NB4 (cell line): ENCODE data around the gene CCRL2.

Experiments
- DNase-seq: peaks from one replicate; pipeline ENCODE4 v3.0.0; 2010; ENCODE audit warnings: low read depth
- H3K4me3 ChIP-seq: one replicate; pipeline ENCODE4 v1.5.1; 2011; ENCODE audit warnings: mild to moderate bottlenecking, low read depth, low read length, moderate library complexity
- CTCF ChIP-seq: IDR thresholded peaks from one replicate; pipeline ENCODE4 v1.5.1; 2012; ENCODE audit warnings: low read depth, low read length
- MAX ChIP-seq: IDR thresholded peaks from 2 replicates; pipeline ENCODE4 v1.6.1; 2011; ENCODE audit warnings: low read depth, low read length
- MYC ChIP-seq: IDR thresholded peaks from 2 replicates; pipeline ENCODE4 v1.6.1; 2011; ENCODE audit warnings: low read depth, low read length
- POLR2A ChIP-seq: IDR thresholded peaks from 2 replicates; pipeline ENCODE4 v1.6.1; 2011; ENCODE audit warnings: mild to moderate bottlenecking; ENCODE audit not compliant: insufficient read length; ENCODE audit errors: extremely low read depth

Gene CCRL2

GRCh38 chr3:46442576-46443530 lies 35.8 kb downstream of the CCRL2 start:
- TF ChIP-seq MYC = no peak
- 0 out of 2 replicates have a peak, but pooled peaks have one; percentile 2 for TF ChIP-seq MAX
- peak; percentile 58 for TF ChIP-seq CTCF
- peak; percentile 75 for DNase-seq
- no peak overlapping the region for H3K4me3 ChIP-seq

- no peak for TF ChIP-seq MAX
- no peak for TF ChIP-seq POLR2A
- no peak for TF ChIP-seq CTCF
- TF ChIP-seq MYC = no peak
- peak; percentile 41 for DNase-seq
- H3K4me3 ChIP-seq = no peak overlapping the region
Observed at GRCh38 chr3:46447228-46447985, 40.3 kb downstream of the CCRL2 start.

- no peak for DNase-seq
- H3K4me3 ChIP-seq = no peak overlapping the region
- TF ChIP-seq MYC = no peak
- TF ChIP-seq POLR2A = no peak
- TF ChIP-seq CTCF = no peak
- TF ChIP-seq MAX = no peak
Observed at GRCh38 chr3:46448721-46449120, 41.7 kb downstream of the CCRL2 start.

- peak; percentile 15 for DNase-seq
- TF ChIP-seq MYC (no peak), CTCF (peak; percentile 60)
Observed at GRCh38 chr3:46449755-46450552, 42.9 kb downstream of the CCRL2 start.

GRCh38 chr3:46453526-46454208 lies 46.6 kb downstream of the CCRL2 start:
- TF ChIP-seq POLR2A (no peak), MAX (no peak), CTCF (no peak), MYC (no peak)
- DNase-seq = no peak
- H3K4me3 ChIP-seq = no peak overlapping the region

More at GRCh38 chr3:46449755-46450552, 42.9 kb downstream of the CCRL2 start:
- no peak overlapping the region for H3K4me3 ChIP-seq
